Memory B cell (primary cell): ENCODE results near the gene MRPL38.
A peak's percentile ranks its signal among the peaks of the same experiment; 100 is the strongest.
"Not testable (repeated sequence)": the region's sequence is repeated elsewhere in the genome, so short reads cannot be mapped to it uniquely, and the experiment has no call there.

Experiments
- ATAC-seq: fragments of 150-1000 bp; cut with Tn5 transposase; 2 replicates; pipeline ENCODE4 v1.10.0; 2021; ENCODE audit warnings: low read depth, mild to moderate bottlenecking, moderate library complexity
- DNase-seq, 2 donors: peaks; one replicate each; pipeline ENCODE4 v3.0.0; 2022; ENCODE audit warnings: low spot score in 2 of 2
- H3K27ac Mint-ChIP-seq: one replicate; pipeline ENCODE4 v1.8.0; 2022; ENCODE audit warnings: mild to moderate bottlenecking, moderate library complexity, mixed read lengths
- H3K27me3 Mint-ChIP-seq: one replicate; pipeline ENCODE4 v1.8.0; 2022; ENCODE audit warnings: mixed read lengths
- H3K36me3 Mint-ChIP-seq: one replicate; pipeline ENCODE4 v1.8.0; 2022; ENCODE audit warnings: mild to moderate bottlenecking, mixed read lengths
- H3K4me1 Mint-ChIP-seq: one replicate; pipeline ENCODE4 v1.8.0; 2022; ENCODE audit warnings: mixed read lengths
- H3K4me3 Mint-ChIP-seq: one replicate; pipeline ENCODE4 v1.8.0; 2022; ENCODE audit warnings: mild to moderate bottlenecking, moderate library complexity, mixed read lengths
- H3K9me3 Mint-ChIP-seq: one replicate; pipeline ENCODE4 v1.8.0; 2022; ENCODE audit warnings: mixed read lengths

Gene MRPL38

DNA sequence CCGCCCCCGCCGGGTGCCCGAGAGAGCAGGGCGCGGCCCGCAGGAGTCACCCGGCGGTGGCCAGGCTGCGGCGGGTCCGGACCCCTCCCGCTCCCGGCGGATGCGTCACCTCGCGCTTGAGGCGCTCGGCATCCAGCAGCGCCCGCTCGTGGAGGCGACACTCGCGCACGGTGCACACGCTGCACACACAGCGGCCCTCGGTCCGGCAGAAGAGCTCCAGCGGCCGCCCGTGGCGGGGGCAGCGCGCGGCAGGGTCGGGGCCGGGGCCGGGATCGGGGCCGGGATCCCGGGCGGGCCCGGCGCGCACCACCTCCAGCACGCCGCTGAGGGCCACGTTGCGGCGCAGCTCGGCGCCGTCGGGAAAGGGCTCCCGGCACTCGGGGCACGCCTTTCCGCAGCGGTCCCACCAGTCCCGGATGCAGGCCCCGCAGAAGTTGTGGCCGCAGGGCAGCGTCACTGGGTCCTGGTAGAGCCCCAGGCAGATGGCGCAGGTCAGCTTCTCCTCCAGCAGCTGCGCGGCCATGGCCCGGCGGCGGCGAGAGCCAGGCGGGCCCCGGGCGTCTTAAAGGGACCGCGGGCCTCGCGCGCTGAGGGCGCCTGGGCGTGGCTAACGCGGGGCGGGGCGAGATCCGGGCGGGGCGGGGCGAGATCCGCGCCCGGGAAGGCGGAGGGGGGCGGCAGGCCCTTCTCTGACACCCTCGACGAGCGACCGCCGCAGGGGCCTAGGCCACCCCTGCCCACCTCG lies 8.1 kb downstream of the MRPL38 start, which contains the start of gene TRIM65:
Gene TRIM65, minus strand, starts transcription at position 537 of the 745 bp plus-strand sequence. Its CDS starts 14 bp downstream, at position 523.
- H3K4me3 Mint-ChIP-seq, result peak within 1 kb of the TSS; percentile 81
- ATAC-seq (peak; percentile 82), DNase-seq (peak; percentile 73 to 83)
- peaks cover 12% of the 10 kb centered on the region for H3K36me3 Mint-ChIP-seq
- no peaks in the 10 kb centered on the region for H3K9me3 Mint-ChIP-seq
- H3K4me1 Mint-ChIP-seq, result peaks cover 23% of the 10 kb centered on the region
- H3K27me3 Mint-ChIP-seq, result no peaks in the 10 kb centered on the region
- H3K27ac Mint-ChIP-seq, result peak within 1 kb of the TSS; percentile 65

DNA sequence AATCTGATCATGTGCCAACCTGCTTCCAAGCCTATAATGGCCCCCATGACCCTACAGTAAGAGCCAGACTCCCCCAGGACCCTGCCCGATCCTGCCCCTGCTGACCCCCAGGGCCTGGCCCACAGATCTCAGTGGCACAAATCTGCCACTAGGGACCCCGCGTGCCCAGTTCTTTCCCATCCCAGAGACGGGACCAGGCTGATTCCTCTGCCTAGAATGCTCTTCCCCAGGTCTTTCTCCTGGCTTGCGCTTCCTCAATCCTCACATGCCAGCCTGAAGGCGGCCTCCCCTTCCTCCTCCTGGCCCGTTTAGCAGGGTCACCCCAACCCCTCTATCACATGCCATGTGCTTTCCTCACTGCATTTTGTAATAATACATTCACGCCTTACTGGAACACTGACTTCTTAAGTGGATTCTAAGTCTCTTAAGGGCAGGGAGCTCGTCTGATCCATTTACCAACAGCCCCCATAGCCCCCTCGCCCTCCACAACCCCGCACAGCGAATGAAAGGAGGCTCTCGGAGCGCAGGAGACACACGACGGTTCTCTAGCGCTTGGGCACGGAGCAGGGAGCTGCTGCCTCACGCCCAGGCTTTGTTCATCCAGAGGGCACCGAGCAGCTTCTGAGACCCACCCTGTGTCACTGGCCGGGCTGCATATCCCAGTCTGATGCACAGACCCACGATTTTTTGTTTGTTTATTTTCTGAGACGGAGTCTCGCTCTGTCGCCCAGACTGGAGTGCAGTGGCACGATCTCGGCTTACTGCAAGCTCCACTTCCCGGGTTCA lies 9.1 kb downstream of the MRPL38 start:
- no peaks in the 10 kb centered on the region for H3K27me3 Mint-ChIP-seq
- peaks cover 23% of the 10 kb centered on the region for H3K4me1 Mint-ChIP-seq
- no peak for DNase-seq
- H3K4me3 Mint-ChIP-seq, result peak overlapping the region; percentile 81
- H3K9me3 Mint-ChIP-seq, result no peaks in the 10 kb centered on the region
- no peak for ATAC-seq
- H3K36me3 Mint-ChIP-seq, result peaks cover 9% of the 10 kb centered on the region
- peak overlapping the region; percentile 65 for H3K27ac Mint-ChIP-seq

DNA sequence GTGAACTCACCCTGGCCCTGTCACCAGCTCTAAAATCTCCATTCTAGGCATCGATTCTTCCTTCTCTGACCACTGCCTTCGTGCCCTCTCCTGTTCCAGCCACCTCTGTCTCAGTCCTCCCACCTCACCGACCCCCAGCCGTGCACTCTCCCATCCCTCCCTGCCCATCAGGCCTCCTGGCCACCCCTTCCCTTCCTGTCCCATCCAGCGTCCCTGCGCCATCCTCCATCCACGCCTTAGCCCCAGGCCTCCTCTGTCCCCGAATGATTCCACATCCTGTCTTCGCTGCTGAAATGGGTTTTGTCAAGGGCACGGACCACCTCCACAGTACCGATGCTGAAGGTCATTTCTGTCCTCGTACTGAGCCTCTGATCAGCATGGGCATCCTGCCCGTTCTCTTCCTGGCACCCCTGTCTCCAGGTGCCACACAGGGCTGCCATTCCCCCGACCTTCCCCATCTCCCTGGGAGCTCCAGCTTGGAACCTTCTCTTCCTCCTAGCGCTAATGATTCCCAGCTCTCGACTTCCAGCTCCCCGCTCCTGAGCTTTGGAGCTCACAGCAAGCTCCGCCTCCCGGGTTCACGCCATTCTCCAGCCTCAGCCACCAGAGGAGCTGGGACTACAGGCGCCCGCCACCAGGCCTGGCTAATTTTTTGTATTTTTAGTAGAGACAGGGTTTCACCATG lies 10.5 kb downstream of the MRPL38 start:
- H3K27ac Mint-ChIP-seq, result peak overlapping the region; percentile 24
- peaks cover 23% of the 10 kb centered on the region for H3K4me1 Mint-ChIP-seq
- no peak for ATAC-seq
- H3K36me3 Mint-ChIP-seq, result peaks cover 5% of the 10 kb centered on the region
- no peak for DNase-seq
- H3K27me3 Mint-ChIP-seq, result no peaks in the 10 kb centered on the region
- no peaks in the 10 kb centered on the region for H3K9me3 Mint-ChIP-seq
- peak overlapping the region; percentile 27 for H3K4me3 Mint-ChIP-seq

DNA sequence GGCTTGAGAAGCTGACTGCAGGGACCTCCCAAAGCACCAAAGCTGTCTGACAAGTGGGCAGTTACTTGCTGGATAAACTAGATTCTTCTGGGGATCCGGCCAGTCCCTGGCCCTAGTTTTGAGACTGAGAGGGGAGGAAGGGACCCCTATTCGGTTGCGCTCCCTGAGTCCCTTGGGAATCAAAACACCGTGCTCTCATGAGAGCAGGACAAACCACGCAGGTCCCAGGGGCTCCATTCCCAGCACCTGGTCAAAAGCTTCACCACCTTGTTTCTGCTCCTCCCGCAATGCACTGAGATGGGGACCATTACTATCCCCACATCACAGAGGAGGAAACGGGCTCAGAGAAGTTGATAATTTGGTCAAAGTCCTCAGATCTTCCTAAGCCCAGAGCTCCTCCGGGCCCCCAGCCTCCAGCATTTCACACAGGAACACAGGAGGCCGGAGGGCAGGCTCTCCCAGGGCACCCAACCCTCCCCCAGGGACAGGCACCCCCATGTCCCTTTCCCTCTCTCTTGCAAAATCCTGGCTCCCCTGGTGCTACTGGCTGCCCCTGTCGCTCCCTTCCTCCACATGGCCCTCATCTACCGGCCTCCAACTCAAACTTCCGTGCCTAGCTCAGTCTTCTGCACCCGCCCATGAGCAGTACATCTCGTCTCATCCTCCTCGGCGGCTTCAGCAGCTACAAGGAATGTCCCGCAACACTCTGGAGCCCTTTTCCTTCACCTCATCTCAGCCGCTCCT lies 11.2 kb downstream of the MRPL38 start:
- Mint-ChIP-seq H3K27ac (peak overlapping the region; percentile 24), H3K4me1 (peaks cover 23% of the 10 kb centered on the region), H3K27me3 (no peaks in the 10 kb centered on the region), H3K36me3 (peaks cover 2% of the 10 kb centered on the region), H3K9me3 (no peaks in the 10 kb centered on the region), H3K4me3 (no peak overlapping the region)
- ATAC-seq, result no peak
- no peak for DNase-seq

DNA sequence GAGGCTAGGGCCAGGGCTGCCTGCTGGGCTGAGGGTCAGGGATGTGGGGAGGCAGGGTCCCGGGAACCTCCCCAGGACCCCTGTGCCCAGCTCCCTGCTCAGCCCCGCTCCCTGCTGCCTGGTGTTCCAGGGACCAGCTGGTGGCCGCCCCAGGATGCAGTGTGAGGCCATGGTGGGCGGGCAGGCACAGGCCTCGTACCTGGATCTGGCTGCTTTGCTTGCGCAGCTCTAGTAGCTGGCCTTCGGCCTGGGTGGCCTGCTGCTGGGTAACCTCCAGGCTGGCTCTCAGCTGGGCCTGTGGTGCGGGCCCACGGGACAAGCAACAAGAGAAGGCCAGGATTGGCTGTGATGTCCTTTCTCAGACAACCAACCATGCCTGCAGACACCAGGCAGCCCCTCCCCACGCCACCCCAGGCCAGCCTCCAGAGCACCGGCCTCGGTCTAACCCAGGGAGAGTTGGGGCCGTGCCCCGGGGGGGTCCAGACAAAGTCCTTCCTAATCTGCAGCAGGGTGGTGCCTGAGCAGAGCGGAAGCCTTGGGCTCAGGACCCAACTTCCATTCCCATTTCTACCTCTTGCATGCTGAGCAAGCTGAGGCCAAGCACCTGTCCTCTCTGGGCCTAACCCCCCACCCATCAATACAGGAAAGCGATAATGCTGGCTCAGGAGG lies 12.0 kb downstream of the MRPL38 start:
- DNase-seq (no peak), ATAC-seq (no peak)
- no peaks in the 10 kb centered on the region for H3K27me3 Mint-ChIP-seq
- no peaks in the 10 kb centered on the region for H3K9me3 Mint-ChIP-seq
- peaks cover 23% of the 10 kb centered on the region for H3K4me1 Mint-ChIP-seq
- H3K27ac Mint-ChIP-seq, result no peak overlapping the region
- H3K4me3 Mint-ChIP-seq, result no peak overlapping the region
- peaks cover 2% of the 10 kb centered on the region for H3K36me3 Mint-ChIP-seq

DNA sequence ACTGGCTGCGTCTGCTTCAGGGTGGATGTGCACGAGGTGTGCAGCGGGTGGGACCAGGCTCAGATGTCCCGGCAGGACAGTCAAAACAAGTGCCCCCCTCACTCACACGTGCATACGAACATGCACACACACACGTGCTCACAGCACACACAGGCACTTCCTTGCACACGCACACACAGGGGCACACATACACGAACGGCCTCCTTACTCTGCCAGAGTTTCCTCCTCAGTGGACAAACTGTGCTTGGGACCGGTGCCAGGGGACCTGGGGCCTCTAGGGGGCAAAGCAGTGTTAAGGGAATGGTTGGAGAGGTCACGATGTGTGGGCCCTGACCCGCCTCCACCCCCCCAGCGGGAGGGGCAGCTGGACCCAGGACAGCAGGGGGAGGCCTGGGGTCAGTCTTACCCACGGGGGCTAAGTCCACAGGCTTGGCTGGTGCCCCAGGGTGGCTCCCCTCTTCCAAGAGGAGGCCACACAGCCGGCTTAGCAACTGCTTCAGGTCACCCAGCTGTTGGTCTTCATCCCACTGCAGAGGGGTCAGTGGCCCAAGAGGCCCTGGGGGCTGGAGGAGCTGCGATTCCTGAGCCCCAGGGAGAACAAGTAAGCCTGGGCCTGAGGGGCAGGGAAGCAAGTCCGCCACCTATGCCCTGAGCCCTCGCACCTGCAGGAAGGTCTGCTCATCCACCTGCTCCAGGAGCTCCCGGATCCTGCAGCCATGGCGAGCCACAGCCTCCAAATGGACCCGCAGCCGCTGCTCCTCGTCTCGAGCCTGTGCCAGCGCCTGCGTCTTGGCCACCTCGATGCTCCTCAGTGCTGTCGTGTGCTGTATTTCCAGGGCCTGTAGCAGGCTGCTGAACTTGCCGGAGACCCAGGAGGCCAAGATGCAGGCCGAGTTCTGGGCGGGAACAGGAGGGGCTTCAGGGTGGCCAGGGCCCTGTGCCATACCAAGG lies 12.8 kb downstream of the MRPL38 start:
- peaks cover 2% of the 10 kb centered on the region for H3K36me3 Mint-ChIP-seq
- ATAC-seq, result no peak
- no peaks in the 10 kb centered on the region for H3K27me3 Mint-ChIP-seq
- no peak overlapping the region for H3K27ac Mint-ChIP-seq
- no peaks in the 10 kb centered on the region for H3K9me3 Mint-ChIP-seq
- H3K4me1 Mint-ChIP-seq, result peaks cover 19% of the 10 kb centered on the region
- DNase-seq, result no peak
- no peak overlapping the region for H3K4me3 Mint-ChIP-seq

DNA sequence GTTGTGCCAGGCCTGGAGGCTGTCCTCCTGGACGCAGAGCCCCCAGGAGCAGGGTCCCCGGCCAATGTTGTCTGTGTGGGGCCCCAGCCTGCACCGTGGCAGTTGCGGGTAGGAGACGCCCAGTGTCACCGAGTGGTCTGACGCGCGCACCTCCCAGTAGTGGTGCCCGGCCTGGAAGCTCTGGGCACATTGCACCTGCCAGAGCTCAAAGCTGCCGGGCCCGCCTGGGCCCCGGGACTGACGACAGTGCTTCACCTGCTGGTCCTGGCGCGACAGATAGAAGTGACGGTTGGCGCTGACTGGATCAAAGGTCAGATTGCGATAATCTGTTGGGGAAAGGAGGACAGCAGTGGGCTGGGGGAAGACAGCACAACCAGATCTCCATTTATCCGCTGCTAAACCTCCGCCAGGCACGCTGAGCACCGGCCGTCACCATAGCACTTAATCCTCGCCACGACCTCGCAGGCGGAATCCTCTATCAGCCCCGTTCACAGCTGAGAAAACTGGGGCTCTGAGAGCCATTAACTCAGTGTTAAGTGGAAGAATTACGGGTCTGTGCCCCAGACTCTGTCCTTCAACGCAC lies 13.6 kb downstream of the MRPL38 start:
- ATAC-seq, result no peak
- H3K36me3 Mint-ChIP-seq, result peaks cover 2% of the 10 kb centered on the region
- DNase-seq, result no peak
- H3K4me3 Mint-ChIP-seq, result no peak overlapping the region
- H3K27ac Mint-ChIP-seq, result no peak overlapping the region
- H3K9me3 Mint-ChIP-seq, result no peaks in the 10 kb centered on the region
- H3K27me3 Mint-ChIP-seq, result no peaks in the 10 kb centered on the region
- H3K4me1 Mint-ChIP-seq, result peaks cover 19% of the 10 kb centered on the region

DNA sequence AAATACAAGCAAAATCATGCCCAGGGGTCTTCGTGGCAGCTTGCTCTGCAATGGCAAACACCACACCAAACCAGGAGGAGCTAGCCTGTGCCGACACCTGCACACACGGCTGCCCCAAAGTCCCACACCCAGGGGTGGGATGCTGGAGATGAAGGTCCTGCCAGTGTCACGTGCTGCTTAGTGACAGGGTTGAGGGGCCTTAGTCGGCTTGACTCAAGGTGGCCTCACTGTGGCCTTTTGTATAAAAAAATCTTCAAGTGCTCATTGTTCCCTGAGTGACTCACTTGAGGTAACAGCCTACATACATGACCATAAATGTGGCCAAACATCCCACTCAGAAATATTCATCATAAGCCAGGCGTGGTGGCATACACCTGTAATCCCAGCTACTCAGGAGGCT lies 15.2 kb downstream of the MRPL38 start:
- peaks cover 13% of the 10 kb centered on the region for H3K4me1 Mint-ChIP-seq
- no peak overlapping the region for H3K4me3 Mint-ChIP-seq
- H3K27me3 Mint-ChIP-seq, result no peaks in the 10 kb centered on the region
- DNase-seq (no peak), ATAC-seq (no peak)
- no peaks in the 10 kb centered on the region for H3K36me3 Mint-ChIP-seq
- no peaks in the 10 kb centered on the region for H3K9me3 Mint-ChIP-seq
- H3K27ac Mint-ChIP-seq, result no peak overlapping the region

DNA sequence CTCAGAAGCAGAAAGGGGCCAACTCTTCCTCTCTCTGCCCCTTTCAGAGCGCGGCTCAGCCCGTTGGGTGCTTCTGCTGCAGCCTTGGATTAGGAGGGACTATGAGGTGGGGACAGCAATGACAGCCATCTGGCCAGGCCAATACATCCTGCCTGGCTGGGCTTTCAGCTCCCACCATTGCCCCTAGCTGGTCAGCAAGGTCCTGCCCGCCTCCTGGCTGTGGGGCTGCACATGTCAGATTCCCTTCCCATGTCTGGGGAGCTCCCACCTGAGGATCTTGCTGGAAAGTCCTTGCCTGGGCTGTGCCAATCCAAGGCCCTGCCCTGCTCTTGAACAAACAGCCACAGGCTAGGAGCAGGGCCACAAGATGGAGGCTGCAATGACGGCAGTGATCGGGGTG lies 16.2 kb downstream of the MRPL38 start:
- no peak overlapping the region for H3K27ac Mint-ChIP-seq
- no peak for DNase-seq
- H3K27me3 Mint-ChIP-seq, result no peaks in the 10 kb centered on the region
- H3K9me3 Mint-ChIP-seq, result no peaks in the 10 kb centered on the region
- H3K36me3 Mint-ChIP-seq, result no peaks in the 10 kb centered on the region
- H3K4me3 Mint-ChIP-seq, result no peak overlapping the region
- no peak for ATAC-seq
- peaks cover 5% of the 10 kb centered on the region for H3K4me1 Mint-ChIP-seq

DNA sequence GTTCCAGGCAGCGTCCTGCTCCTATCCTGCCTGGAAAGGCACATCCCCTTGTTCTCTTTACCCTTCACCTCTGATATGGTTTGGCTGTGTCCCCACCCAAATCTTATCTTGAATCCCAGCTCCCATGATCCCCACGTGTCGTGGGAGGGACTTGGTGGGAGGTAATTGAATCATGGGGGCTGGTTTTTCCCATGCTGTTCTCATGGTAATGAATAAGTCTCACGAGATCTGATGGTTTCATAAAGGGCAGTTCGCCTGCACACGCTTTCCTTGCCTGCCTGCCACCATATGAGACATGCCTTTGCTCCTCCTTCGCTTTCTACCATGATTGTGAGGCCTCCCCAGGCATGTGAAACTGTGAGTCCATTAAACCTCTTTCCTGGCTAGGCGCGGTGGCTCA lies 18.8 kb downstream of the MRPL38 start:
- H3K27ac Mint-ChIP-seq, DNase-seq, H3K4me3 Mint-ChIP-seq, ATAC-seq, H3K4me1 Mint-ChIP-seq, H3K9me3 Mint-ChIP-seq, H3K36me3 Mint-ChIP-seq, H3K27me3 Mint-ChIP-seq: not testable (repeated sequence)

DNA sequence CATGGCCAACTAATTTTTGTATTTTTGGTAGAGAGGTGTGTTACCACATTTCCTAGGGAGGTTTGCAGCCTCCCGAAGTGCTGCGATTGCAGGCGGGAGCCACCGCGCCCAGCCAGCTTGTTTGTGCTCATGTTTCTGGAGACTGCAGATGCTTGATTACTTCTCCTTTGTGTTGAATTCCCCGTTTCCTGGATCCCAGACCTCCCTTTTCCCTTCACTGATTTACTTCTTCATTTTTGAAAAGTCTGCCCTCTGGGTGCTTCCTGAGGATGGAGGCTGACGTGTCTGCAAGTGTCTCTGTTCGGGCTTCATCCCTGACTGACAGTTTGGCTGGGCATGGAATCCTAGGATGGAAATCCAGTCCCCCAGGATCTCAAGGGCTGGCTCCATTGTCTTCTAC lies 19.3 kb downstream of the MRPL38 start:
- no peaks in the 10 kb centered on the region for H3K9me3 Mint-ChIP-seq
- ATAC-seq, result no peak
- no peaks in the 10 kb centered on the region for H3K27me3 Mint-ChIP-seq
- peaks cover 5% of the 10 kb centered on the region for H3K4me1 Mint-ChIP-seq
- H3K36me3 Mint-ChIP-seq, result no peaks in the 10 kb centered on the region
- no peak for DNase-seq
- H3K4me3 Mint-ChIP-seq, result no peak overlapping the region
- H3K27ac Mint-ChIP-seq, result no peak overlapping the region

DNA sequence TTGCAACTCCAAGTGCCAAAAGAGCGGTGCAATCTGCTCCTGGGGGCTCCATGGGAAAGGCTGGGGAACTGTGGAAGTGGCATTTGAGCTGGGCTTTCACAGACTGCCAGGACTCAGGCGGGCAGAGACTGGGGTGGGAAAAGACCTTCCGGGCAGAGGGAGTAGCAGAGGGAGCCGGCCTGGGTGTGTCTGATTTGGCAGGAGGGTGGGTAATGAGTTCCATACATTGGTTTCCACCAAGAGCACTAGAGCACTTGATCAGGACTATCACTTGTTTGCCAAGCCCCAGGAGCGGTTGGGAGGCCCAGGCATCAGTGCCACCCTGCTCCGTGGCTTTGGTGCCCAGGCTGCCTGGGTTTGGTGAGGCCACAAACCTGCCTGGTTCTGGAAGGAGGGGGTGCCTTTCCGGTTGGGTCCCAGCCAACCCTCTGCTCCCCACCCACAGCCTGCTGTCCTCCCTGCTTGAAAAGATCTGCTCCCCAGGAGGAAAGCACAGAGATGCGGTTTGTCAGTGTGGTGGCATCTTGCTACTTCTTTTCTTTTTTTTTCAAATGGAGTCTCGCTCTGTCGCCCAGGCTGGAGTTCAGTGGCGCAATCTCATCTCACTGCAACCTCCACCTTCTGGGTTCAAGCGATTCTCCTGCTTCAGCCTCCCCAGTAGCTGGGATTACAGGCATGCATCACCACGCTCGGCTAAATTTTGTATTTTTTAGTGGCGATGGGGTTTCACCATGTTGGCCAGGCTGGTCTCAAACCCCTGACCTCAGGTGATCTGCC lies 22.8 kb downstream of the MRPL38 start:
- no peaks in the 10 kb centered on the region for H3K27me3 Mint-ChIP-seq
- peaks cover 11% of the 10 kb centered on the region for H3K4me1 Mint-ChIP-seq
- H3K27ac Mint-ChIP-seq, result no peak overlapping the region
- no peak for ATAC-seq
- H3K9me3 Mint-ChIP-seq, result no peaks in the 10 kb centered on the region
- H3K36me3 Mint-ChIP-seq, result no peaks in the 10 kb centered on the region
- DNase-seq, result no peak
- no peak overlapping the region for H3K4me3 Mint-ChIP-seq
